HG03520 (cell line): ENCODE data around the gene C1QTNF9.
"Not testable (repeated sequence)": the region's sequence is repeated elsewhere in the genome, so short reads cannot be mapped to it uniquely, and the experiment has no call there.

Experiments used
- ATAC-seq: cut with Tn5 transposase; IDR thresholded peaks from one replicate; pipeline ENCODE4 v1.9.1; 2021; ENCODE audit warnings: mild to moderate bottlenecking, moderate library complexity; ENCODE audit not compliant: unreplicated experiment

Gene C1QTNF9

GRCh38 chr13:24359252-24359651, 49.9 kb downstream of the C1QTNF9 start:
- ATAC-seq, result not testable (repeated sequence)

GRCh38 chr13:24360106-24360505, 50.7 kb downstream of the C1QTNF9 start:
- no peak for ATAC-seq

DNA sequence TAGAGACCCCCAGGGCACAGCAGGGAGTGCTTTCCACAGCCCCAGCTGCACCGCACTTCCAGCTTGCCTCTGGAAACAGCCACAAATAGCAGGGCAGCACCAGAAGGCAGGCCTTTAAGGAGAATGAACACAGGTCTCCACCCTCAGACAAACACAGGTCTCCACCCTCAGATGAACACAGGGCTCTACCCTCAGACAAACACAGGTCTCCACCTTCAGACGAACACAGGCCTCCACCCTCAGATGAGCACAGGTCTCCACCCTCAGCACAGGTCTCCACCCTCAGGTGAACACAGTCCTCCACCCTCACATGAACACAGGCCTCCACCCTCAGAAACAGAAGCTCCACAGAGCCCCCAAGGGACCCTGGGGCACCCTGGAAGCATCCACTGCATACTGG, 51.7 kb downstream of the C1QTNF9 start:
- no peak for ATAC-seq

- ATAC-seq, result no peak
Measured at GRCh38 chr13:24361852-24362366, 52.5 kb downstream of the C1QTNF9 start.

GRCh38 chr13:24362435-24362952, 53.1 kb downstream of the C1QTNF9 start:
- ATAC-seq, result no peak

GRCh38 chr13:24365191-24365590, 55.8 kb downstream of the C1QTNF9 start:
- no peak for ATAC-seq

GRCh38 chr13:24366315-24366714, 56.9 kb downstream of the C1QTNF9 start:
- not testable (repeated sequence) for ATAC-seq

DNA sequence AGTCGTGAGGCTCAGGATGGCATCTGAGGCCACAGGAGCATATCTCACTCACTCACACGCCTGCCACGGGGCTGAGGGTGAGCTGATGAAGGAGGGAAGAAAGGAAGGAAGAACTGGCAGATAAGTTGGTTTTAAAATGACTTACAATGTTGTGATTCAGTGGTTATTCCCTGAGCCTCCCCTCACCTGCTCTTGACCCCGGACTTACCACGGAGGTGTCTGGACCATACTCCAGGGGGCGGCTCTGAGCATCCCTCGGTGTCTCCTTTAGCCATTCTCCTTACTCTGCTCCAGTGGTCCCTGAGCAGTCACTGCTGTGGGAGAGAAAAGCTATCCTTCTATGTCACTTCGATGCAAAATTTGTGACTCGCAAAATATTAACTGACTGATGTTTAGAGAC, 61.9 kb downstream of the C1QTNF9 start:
- ATAC-seq, result not testable (repeated sequence)
